Colonic mucosa (tissue), 4 donors: Measurements from ENCODE around the gene HELZ. TPM values are rescaled to one million over a fixed set of nuclear protein-coding genes. Genes with fewer than 3 reads are reported as not detected.

Experiments used
- DNase-seq: peaks from one replicate; pipeline ENCODE4 v3.0.0-alpha.2; 2020
- H3K27ac ChIP-seq: fragments of 200-600 bp; one replicate; pipeline ENCODE4 v1.8.0; 2021
- H3K27me3 ChIP-seq: fragments of 200-600 bp; one replicate; pipeline ENCODE4 v1.8.0; 2021
- H3K36me3 ChIP-seq: fragments of 200-600 bp; one replicate; pipeline ENCODE4 v1.8.0; 2021
- H3K4me1 ChIP-seq: fragments of 200-600 bp; one replicate; pipeline ENCODE4 v1.8.0; 2021; ENCODE audit warnings: mild to moderate bottlenecking
- H3K4me3 ChIP-seq: fragments of 200-600 bp; one replicate; pipeline ENCODE4 v1.8.0; 2021
- H3K9ac ChIP-seq, 2 donors: one replicate each; pipeline ENCODE4 v1.7.0; 2013; ENCODE audit warnings: control low read depth in 2 of 2, low read depth in 2 of 2, low read length in 2 of 2
- H3K9me3 ChIP-seq: fragments of 200-600 bp; one replicate; pipeline ENCODE4 v1.8.0; 2021
- CTCF ChIP-seq: fragments of 200-600 bp; IDR thresholded peaks from one replicate; pipeline ENCODE4 v1.8.0; 2022; ENCODE audit warnings: antibody characterized with exemption, mild to moderate bottlenecking
- intact Hi-C: fragments of 100-400 bp; cut with DNase I; formaldehyde crosslinking; loops from one replicate; pipeline ENCODE4 v1.14.1; 2022
- total RNA-seq, 2 donors: library from RNA; stranded (reverse); fragmentation: NEBNext Ultra II Directional in 1 of 2; extraction: Animal tissue kit (Norgen Biotek cat#: 25700) in 1 of 2; gene quantifications; one replicate each; pipeline ENCODE4 v1.2.1, GENCODE V29; 2021
- donor health status: healthy.
- donor health status: DM: no; HTN: no; CAD: no.
- donor health status: DM: no; HTN: no; CAD: no.

Gene HELZ
- total RNA-seq, 2 donors from 2014 or later = 38.6 to 55.9 TPM

DNA sequence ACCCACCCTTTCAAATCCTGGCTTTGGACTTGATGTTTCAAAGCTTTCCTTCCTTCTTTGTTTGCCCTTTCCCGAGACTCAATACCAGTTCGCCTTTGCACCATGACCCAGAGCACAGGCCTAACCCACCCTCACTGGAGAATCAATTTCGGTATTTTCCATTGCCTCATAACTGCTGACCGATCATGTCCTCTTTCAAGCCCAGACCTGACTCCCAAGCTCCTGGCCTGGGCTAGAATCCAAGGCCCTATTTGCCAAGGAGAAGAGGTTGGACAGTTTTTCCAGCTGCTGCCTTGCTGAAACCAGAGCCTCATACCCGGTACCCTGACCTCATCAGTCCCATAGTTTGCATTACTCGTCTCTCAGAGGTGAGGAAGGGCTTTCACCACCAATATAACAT lies 35.3 kb upstream of the HELZ start:
- no peak for DNase-seq

DNA sequence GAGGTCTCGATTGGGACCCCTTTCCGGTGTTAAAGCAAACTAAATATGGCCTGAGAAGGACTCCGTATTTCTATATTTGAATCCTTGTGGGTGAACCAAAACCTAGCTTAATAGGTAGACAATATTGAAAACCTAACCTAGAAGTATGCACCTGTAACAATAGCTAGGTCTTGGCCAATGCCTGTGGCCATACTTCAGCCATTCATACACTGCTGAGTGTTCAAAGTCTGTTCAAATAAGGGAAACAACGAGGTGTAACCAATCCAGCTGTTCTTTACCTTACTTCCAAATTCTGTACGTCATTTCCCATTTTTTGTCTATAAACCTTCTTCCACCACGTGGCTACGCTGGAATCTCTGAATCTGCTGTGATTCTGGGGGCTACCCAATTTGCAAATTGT lies 34.1 kb upstream of the HELZ start:
- H3K27me3 ChIP-seq = no peaks in the 10 kb centered on the region
- no peaks in the 10 kb centered on the region for H3K36me3 ChIP-seq
- H3K27ac ChIP-seq = no peak overlapping the region
- no peak for DNase-seq
- H3K9ac ChIP-seq = no peak overlapping the region
- no peaks in the 10 kb centered on the region for H3K9me3 ChIP-seq
- TF ChIP-seq CTCF = no peak
- H3K4me3 ChIP-seq = no peak overlapping the region
- no peaks in the 10 kb centered on the region for H3K4me1 ChIP-seq
- intact Hi-C loops = no loop called here

More for the DNA sequence above, 35.3 kb upstream of the HELZ start:
- Histone ChIP-seq H3K4me3 (no peak overlapping the region), H3K9ac (no peak overlapping the region), H3K4me1 (no peaks in the 10 kb centered on the region), H3K36me3 (no peaks in the 10 kb centered on the region), H3K9me3 (no peaks in the 10 kb centered on the region), H3K27ac (no peak overlapping the region), H3K27me3 (no peaks in the 10 kb centered on the region)
- intact Hi-C loops = no loop called here
- no peak for TF ChIP-seq CTCF

DNA sequence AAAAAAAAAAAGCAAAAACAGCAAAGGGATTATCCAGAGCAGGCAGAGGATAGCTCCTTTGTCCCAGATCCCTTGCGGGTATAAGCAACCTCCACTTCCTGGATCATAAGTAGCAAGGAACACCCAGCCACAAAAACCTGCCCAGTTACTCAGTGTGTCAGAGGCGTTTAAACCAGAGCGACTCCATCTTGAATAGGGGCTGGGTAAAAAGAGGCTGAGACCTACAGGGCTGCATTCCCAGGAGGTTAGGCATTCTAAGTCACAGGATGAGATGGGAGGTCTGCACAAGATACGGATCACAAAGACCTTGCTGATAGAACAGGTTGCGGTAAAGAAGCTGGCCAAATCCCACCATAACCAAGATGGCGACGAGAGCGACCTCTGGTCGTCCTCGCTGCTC lies 33.4 kb upstream of the HELZ start:
- Histone ChIP-seq H3K9me3 (no peaks in the 10 kb centered on the region), H3K27ac (no peak overlapping the region), H3K4me1 (no peaks in the 10 kb centered on the region), H3K36me3 (no peaks in the 10 kb centered on the region), H3K9ac (no peak overlapping the region), H3K27me3 (no peaks in the 10 kb centered on the region), H3K4me3 (no peak overlapping the region)
- DNase-seq = no peak
- intact Hi-C loops = no loop called here
- no peak for TF ChIP-seq CTCF

DNA sequence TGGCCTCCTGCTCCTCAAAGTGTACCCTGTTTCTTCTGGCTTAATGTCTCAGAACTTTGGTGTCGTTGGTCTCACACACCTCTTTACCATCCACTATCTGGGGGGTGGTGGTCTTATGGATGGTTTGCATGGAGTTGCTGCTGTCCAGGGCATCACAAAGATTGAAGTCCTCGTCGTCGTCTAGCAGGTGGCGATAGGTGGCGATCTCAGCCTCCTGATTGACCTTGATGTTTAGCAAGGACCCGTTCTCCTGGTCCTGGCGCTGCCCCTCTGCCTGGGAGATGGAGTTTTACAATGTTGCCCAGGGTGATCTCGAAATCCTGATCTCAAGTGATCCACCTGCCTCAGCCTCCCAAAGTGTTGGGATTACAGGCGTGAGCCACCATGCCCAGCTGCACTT lies 31.1 kb upstream of the HELZ start:
- Histone ChIP-seq H3K9me3 (no peaks in the 10 kb centered on the region), H3K36me3 (no peaks in the 10 kb centered on the region), H3K27ac (no peak overlapping the region), H3K9ac (no peak overlapping the region), H3K27me3 (no peaks in the 10 kb centered on the region), H3K4me3 (no peak overlapping the region), H3K4me1 (no peaks in the 10 kb centered on the region)
- intact Hi-C loops = no loop called here
- TF ChIP-seq CTCF = no peak
- DNase-seq = no peak

DNA sequence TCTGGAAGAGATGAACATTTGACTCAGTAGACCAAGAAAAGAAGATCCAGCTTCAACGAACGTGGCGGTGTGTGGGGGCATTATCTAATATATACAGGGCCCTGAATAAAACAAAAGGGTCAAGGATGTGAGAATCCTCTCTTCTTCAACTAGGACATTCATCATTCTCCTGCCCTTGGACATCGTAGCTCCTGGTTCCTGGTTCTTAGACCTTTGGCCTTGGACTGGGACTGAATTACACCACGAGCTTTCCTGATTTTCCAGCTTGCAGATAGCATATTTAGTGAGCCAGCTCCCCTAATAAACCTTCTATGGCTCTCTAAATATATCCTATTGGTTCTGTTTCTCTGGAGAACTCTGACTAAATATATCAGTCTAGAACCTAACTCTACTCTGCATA lies 29.5 kb upstream of the HELZ start:
- Histone ChIP-seq H3K27me3 (no peaks in the 10 kb centered on the region), H3K27ac (no peak overlapping the region)

More for the DNA sequence above, 29.5 kb upstream of the HELZ start:
- Histone ChIP-seq H3K9ac (no peak overlapping the region), H3K4me3 (no peak overlapping the region), H3K36me3 (no peaks in the 10 kb centered on the region), H3K9me3 (no peaks in the 10 kb centered on the region), H3K4me1 (no peaks in the 10 kb centered on the region)
- no peak for TF ChIP-seq CTCF
- intact Hi-C loops = no loop called here
- DNase-seq = no peak
